H1 (cell line): ENCODE data around the gene ARMC5. TPM values are rescaled to one million over a fixed set of nuclear protein-coding genes. Genes with fewer than 3 reads are reported as not detected.

ENCODE experiments used
- CTCF ChIA-PET: fragments of 300-600 bp; sonication (Branson Sonifier 250); formaldehyde crosslinking; loops from one replicate; lab custom pipeline; 2021; ENCODE audit not compliant: partially characterized antibody; lab: Charles Lee
- POLR2A ChIA-PET: fragments of 300-600 bp; sonication (Branson Sonifier 250); formaldehyde crosslinking; loops from one replicate; lab custom pipeline; 2021; ENCODE audit warnings: inconsistent platforms; ENCODE audit not compliant: partially characterized antibody; lab: Charles Lee
- DNase-seq, 2 experiments: peaks; one replicate each; pipeline versions ENCODE4 v3.0.0 to v3.0.0-alpha.2; 2010 to 2022; ENCODE audit warnings: low spot score in 2 of 2, low read depth in 1 of 2, mixed read lengths in 1 of 2
- FAIRE-seq: peaks from 2 replicates; lab custom pipeline; 2011; peaks lifted over from hg19 to GRCh38; lab: Jason Lieb, UNC
- H2AFZ ChIP-seq: 2 replicates; pipeline ENCODE4 v1.8.1; 2012; ENCODE audit warnings: low read length, inconsistent platforms
- H2AK5ac ChIP-seq: 2 replicates; pipeline ENCODE4 v1.6.1; 2013; ENCODE audit warnings: low read depth, low read length
- H2BK120ac ChIP-seq: replicated peaks from 2 replicates; pipeline ENCODE3; 2013; ENCODE audit warnings: low read depth, low read length, inconsistent platforms
- H2BK12ac ChIP-seq: 2 replicates; pipeline ENCODE4 v1.6.1; 2013; ENCODE audit warnings: low read depth, low read length
- H2BK15ac ChIP-seq: 2 replicates; pipeline ENCODE4 v1.6.1; 2013; ENCODE audit warnings: low read length
- H2BK20ac ChIP-seq: 2 replicates; pipeline ENCODE4 v1.6.1; 2013; ENCODE audit warnings: low read length
- H2BK5ac ChIP-seq: 2 replicates; pipeline ENCODE4 v1.6.1; 2013; ENCODE audit warnings: low read depth, low read length
- H3K14ac ChIP-seq: 2 replicates; pipeline ENCODE4 v1.6.1; 2013; ENCODE audit warnings: inconsistent platforms; ENCODE audit not compliant: insufficient read length
- H3K18ac ChIP-seq: 2 replicates; pipeline ENCODE4 v1.6.1; 2013; ENCODE audit warnings: low read length; ENCODE audit errors: extremely low read depth
- H3K23ac ChIP-seq: 2 replicates; pipeline ENCODE4 v1.6.1; 2013; ENCODE audit warnings: inconsistent platforms; ENCODE audit not compliant: insufficient read length
- H3K23me2 ChIP-seq: 2 replicates; pipeline ENCODE4 v1.6.1; 2013; ENCODE audit warnings: low read depth, low read length
- H3K27ac ChIP-seq: 2 replicates; pipeline ENCODE4 v1.6.1; 2011; ENCODE audit warnings: low read depth, low read length, inconsistent platforms
- H3K27me3 ChIP-seq, 4 experiments: replicated peaks in 1 of 4; 1 replicate in 1 of 4; 2 replicates in 3 of 4; pipeline versions ENCODE4 v1.6.1 to v1.8.1; 2011 to 2013; ENCODE audit warnings: low read length in 3 of 4, mild to moderate bottlenecking in 3 of 4, inconsistent platforms in 2 of 4, mixed read lengths in 2 of 4, moderate library complexity in 1 of 4; ENCODE audit not compliant: control insufficient read depth in 3 of 4, insufficient read depth in 3 of 4; ENCODE audit errors: extremely low read depth in 1 of 4
- H3K36me3 ChIP-seq, 4 experiments: 2 replicates each; pipeline versions ENCODE4 v1.6.1 to v1.8.1; 2011 to 2013; ENCODE audit warnings: mild to moderate bottlenecking in 4 of 4, low read length in 3 of 4, moderate library complexity in 2 of 4, control low read depth in 1 of 4, inconsistent platforms in 1 of 4; ENCODE audit not compliant: insufficient read depth in 4 of 4, control insufficient read depth in 2 of 4
- H3K4ac ChIP-seq: replicated peaks from 2 replicates; pipeline ENCODE3; 2013; ENCODE audit warnings: low read length, low read depth, mixed read lengths, inconsistent platforms; ENCODE audit not compliant: insufficient read length
- H3K4me1 ChIP-seq, 4 experiments: replicated peaks in 1 of 4; 1 replicate in 1 of 4; 2 replicates in 3 of 4; pipeline versions ENCODE4 v1.6.1 to v1.8.1; 2011 to 2013; ENCODE audit warnings: low read length in 3 of 4, inconsistent platforms in 2 of 4, mixed read lengths in 1 of 4; ENCODE audit not compliant: insufficient read depth in 4 of 4, control insufficient read depth in 3 of 4
- H3K4me2 ChIP-seq, 2 experiments: 2 replicates each; pipeline versions ENCODE4 v1.6.1 to v1.8.1; 2011 to 2013; ENCODE audit warnings: low read depth in 2 of 2, low read length in 2 of 2, control low read depth in 1 of 2, inconsistent platforms in 1 of 2, mild to moderate bottlenecking in 1 of 2; ENCODE audit not compliant: insufficient read depth in 1 of 2
- H3K4me3 ChIP-seq, 4 experiments: fragments of 200-600, 300-600 bp in 1 of 4; sonication (generic), shearing (Covaris generic), sonication (Bioruptor Twin) in 1 of 4; 2 replicates each; pipeline versions ENCODE4 v1.5.1 to v1.8.1; 2011 to 2016; ENCODE audit warnings: low read length in 4 of 4, low read depth in 3 of 4, control low read depth in 2 of 4, inconsistent platforms in 2 of 4, mild to moderate bottlenecking in 2 of 4, mixed read lengths in 1 of 4, moderate library complexity in 1 of 4; ENCODE audit not compliant: insufficient read depth in 2 of 4; ENCODE audit errors: extremely low read depth in 1 of 4
- H3K56ac ChIP-seq: replicated peaks from 2 replicates; pipeline ENCODE3; 2013; ENCODE audit warnings: low read depth, mild to moderate bottlenecking, mixed read lengths, low read length, inconsistent platforms; ENCODE audit not compliant: insufficient read length
- H3K79me1 ChIP-seq: 2 replicates; pipeline ENCODE4 v1.6.1; 2013; ENCODE audit warnings: low read depth, low read length, control low read depth
- H3K79me2 ChIP-seq, 2 experiments: 2 replicates each; pipeline versions ENCODE4 v1.6.1 to v1.8.1; 2012 to 2013; ENCODE audit warnings: low read length in 2 of 2, mild to moderate bottlenecking in 2 of 2, inconsistent platforms in 1 of 2; ENCODE audit not compliant: insufficient read depth in 2 of 2, control insufficient read depth in 1 of 2
- H3K9ac ChIP-seq, 4 experiments: replicated peaks in 1 of 4; 1 replicate in 1 of 4; 2 replicates in 3 of 4; pipeline versions ENCODE4 v1.6.1 to v1.8.1; 2011 to 2013; ENCODE audit warnings: low read depth in 3 of 4, low read length in 3 of 4, control low read depth in 2 of 4, mild to moderate bottlenecking in 2 of 4, moderate library complexity in 2 of 4, inconsistent platforms in 1 of 4; ENCODE audit errors: extremely low read depth in 1 of 4
- H3K9me3 ChIP-seq, 2 experiments: 2 replicates each; pipeline versions ENCODE4 v1.6.1 to v1.8.1; 2012 to 2013; ENCODE audit warnings: mild to moderate bottlenecking in 2 of 2, moderate library complexity in 2 of 2, control low read depth in 1 of 2, inconsistent platforms in 1 of 2, low read depth in 1 of 2, low read length in 1 of 2, mixed read lengths in 1 of 2; ENCODE audit not compliant: insufficient read depth in 2 of 2
- H4K20me1 ChIP-seq, 2 experiments: replicated peaks in 1 of 2; 2 replicates each; pipeline versions ENCODE3 to v1.8.1; 2011 to 2013; ENCODE audit warnings: inconsistent platforms in 2 of 2, low read length in 2 of 2, mild to moderate bottlenecking in 1 of 2; ENCODE audit not compliant: insufficient read depth in 2 of 2, control insufficient read depth in 1 of 2
- H4K5ac ChIP-seq: 2 replicates; pipeline ENCODE4 v1.6.1; 2013; ENCODE audit warnings: low read length, low read depth, mixed read lengths, inconsistent platforms; ENCODE audit not compliant: insufficient read length
- H4K8ac ChIP-seq: 2 replicates; pipeline ENCODE4 v1.8.0; 2013; ENCODE audit warnings: mild to moderate bottlenecking, moderate library complexity, low read length, inconsistent platforms; ENCODE audit not compliant: insufficient read depth; ENCODE audit errors: extremely low read depth
- H4K91ac ChIP-seq: replicated peaks from 2 replicates; pipeline ENCODE3; 2013; ENCODE audit warnings: low read length, mixed read lengths, inconsistent platforms; ENCODE audit not compliant: insufficient read length
- CEBPB ChIP-seq: IDR thresholded peaks from 2 replicates; pipeline ENCODE4 v1.6.1; 2012; ENCODE audit warnings: low read depth, low read length
- MAFK ChIP-seq: IDR thresholded peaks from 2 replicates; pipeline ENCODE4 v1.6.1; 2012; ENCODE audit warnings: low read depth, mild to moderate bottlenecking, improper control_type of control experiment, low read length
- WGBS, 2 experiments: shearing (Covaris generic) in 1 of 2; methylation state at CpG; one replicate each; pipeline versions ENCODE4 v1.1.6 to v1.1.7; 2013 to 2015; ENCODE audit warnings: low lambda C conversion rate in 2 of 2, mixed read lengths in 2 of 2, inconsistent platforms in 1 of 2, low coverage in 1 of 2, missing lambda C conversion rate in 1 of 2; ENCODE audit not compliant: insufficient replicate concordance in 2 of 2, insufficient coverage in 1 of 2, insufficient read length in 1 of 2; ENCODE audit errors: extremely low coverage in 1 of 2, missing lambda C conversion rate in 1 of 2; 5-methylcytosine and 5-hydroxymethylcytosine counted together
- polyA plus RNA-seq, 7 experiments: library from polyadenylated mRNA; depleted of rRNA in 3 of 7; stranded (reverse) in 5 of 7; unstranded in 2 of 7; fragments of >200 nt in 5 of 7; fragments of 200-250 nt in 2 of 7; gene quantifications; 1 replicate in 5 of 7; 2 replicates in 1 of 7; 4 replicates in 1 of 7; pipeline versions ENCODE4 v1.2.1 to v1.2.3, GENCODE V29; 2011 to 2013; ENCODE audit warnings: missing spikeins in 2 of 7, mixed read lengths in 2 of 7
- total RNA-seq: library from RNA; stranded (reverse); fragmentation: NEBNext Ultra II Directional; extraction: Animal tissue kit (Norgen Biotek cat#: 25700); gene quantifications from 2 replicates; pipeline ENCODE4 v1.2.1, GENCODE V29; 2021
- TF ChIP-seq, protein P1 (sequence below): IDR thresholded peaks from 2 replicates; pipeline ENCODE4 v1.6.1; 2012; ENCODE audit warnings: inconsistent platforms

Gene ARMC5
- total and polyA plus RNA-seq, 2 of the 8 experiments (the other 6 are each of a cell fraction or from before 2014, with no cell fraction given): 7.8 to 8.7 TPM

DNA sequence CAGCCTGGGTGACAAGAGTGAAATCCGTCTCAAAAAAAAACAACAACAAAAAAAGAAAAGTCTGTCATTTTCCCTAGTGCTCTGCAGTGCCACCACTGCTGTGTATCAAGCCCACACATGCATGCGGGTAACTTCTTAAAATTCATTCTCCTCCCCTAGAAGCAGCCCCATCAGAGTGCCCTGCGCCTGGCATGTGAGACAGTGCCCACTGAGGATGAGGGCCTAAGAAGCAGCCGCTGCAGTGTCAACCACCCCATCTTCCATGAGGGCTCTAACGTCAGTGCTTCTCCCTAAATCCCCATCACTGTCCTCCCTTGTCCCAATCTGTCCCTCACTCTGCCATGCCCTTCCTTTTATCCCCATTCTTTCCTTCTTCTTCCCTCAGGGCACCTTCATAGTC is 41.4 kb upstream of the ARMC5 start:
- 85% methylated on average over 5 of the region's 5 CpGs; no CpG with 5 or more reads in 1 of the 2 experiments for WGBS, 2 experiments
- POLR2A ChIA-PET: no interaction called here
- Histone ChIP-seq H3K4me1 (no peaks in the 10 kb centered on the region), H2BK5ac (no peak overlapping the region), H2BK15ac (no peak overlapping the region), H3K36me3 (no peaks in the 10 kb centered on the region), H3K23ac (no peak overlapping the region), H2AFZ (no peak overlapping the region), H2AK5ac (no peak overlapping the region), H4K5ac (no peak overlapping the region), H3K79me2 (no peaks in the 10 kb centered on the region), H2BK12ac (no peak overlapping the region), H3K9me3 (no peaks in the 10 kb centered on the region), H3K79me1 (no peaks in the 10 kb centered on the region), H3K4me3 (no peak overlapping the region), H3K4ac (no peak overlapping the region), H3K9ac (no peak overlapping the region), H4K91ac (no peak overlapping the region), H3K4me2 (no peak overlapping the region), H3K27me3 (no peaks in the 10 kb centered on the region; a peak in 2 of 7 replicates), H3K23me2 (peaks cover 2% of the 10 kb centered on the region; the same call in 1 of the 2 replicates), H4K8ac (no peak overlapping the region), H3K56ac (no peak overlapping the region), H3K14ac (no peak overlapping the region), H4K20me1 (no peaks in the 10 kb centered on the region), H3K27ac (no peak overlapping the region), H2BK20ac (no peak overlapping the region), H3K18ac (no peak overlapping the region), H2BK120ac (no peak overlapping the region)
- FAIRE-seq (no peak), DNase-seq (no peak)
- CTCF ChIA-PET: no interaction called here
- TF ChIP-seq, protein P1, sequence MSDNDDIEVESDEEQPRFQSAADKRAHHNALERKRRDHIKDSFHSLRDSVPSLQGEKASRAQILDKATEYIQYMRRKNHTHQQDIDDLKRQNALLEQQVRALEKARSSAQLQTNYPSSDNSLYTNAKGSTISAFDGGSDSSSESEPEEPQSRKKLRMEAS: no peak
- TF ChIP-seq MAFK: no peak
- TF ChIP-seq CEBPB: no peak
